Cardiac fibroblast (primary cell): Measurements from ENCODE around the gene MRPL24.

Experiments
- DNase-seq, 2 donors: peaks; one replicate each; pipeline versions ENCODE4 v3.0.0 to v3.0.0-alpha.2; 2010; ENCODE audit warnings: low read depth in 2 of 2
- H3K4me3 ChIP-seq, 2 donors: replicated peaks in 1 of 2; 1 replicate in 1 of 2; 2 replicates in 1 of 2; pipeline ENCODE4 v1.5.1; 2011; ENCODE audit warnings: low read depth in 2 of 2, low read length in 2 of 2, mild to moderate bottlenecking in 2 of 2, moderate library complexity in 1 of 2
- TF ChIP-seq, protein P1 (sequence below): IDR thresholded peaks from one replicate; pipeline ENCODE4 v1.5.1; 2011; ENCODE audit warnings: low read depth, mild to moderate bottlenecking, low read length, inconsistent platforms

MRPL24 gene

DNA sequence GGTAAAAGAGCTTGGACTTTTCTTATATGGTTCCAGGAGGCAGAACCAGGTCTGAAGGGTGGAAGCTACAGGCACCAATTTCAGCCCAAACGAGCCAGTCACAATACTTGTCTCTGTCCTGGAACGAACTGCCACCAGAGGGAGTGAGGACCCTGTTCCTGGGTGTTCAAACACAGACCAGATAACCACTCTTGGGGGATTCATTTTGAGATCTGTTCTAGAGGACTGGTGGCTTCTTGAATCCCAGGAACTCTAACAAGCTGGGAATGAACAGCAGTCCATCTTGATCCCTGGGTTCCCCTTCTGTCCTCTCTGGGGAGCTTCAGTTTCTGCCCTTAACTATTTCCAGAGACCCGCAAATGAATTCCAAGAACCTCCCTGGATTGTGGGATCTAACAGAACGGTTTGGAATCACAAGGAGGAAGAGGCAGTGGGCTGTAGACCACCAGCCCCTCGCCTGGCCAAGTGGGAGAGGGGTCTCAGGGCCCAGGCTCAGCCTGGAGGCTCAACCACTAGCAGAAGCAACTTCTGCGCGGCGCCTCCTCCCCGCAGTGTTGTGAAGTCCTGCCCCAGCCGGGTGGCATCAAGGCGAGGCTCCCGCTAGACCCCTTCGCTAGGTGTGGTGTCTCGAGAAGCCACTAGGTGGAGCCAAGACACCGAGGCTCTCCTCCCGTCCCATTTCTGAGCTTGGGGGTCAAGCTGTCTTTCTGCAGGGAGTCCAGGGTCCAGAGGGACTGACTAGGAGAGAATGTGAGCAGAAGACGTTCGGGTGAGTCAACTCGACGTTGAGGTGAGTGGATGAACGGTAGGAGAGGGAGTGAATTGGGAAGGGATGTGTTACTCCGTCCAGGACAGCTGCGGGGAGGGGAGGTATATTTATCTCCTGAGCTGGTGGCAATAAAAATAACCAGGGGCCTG lies 51.6 kb downstream of the MRPL24 start:
- TF ChIP-seq, protein P1, sequence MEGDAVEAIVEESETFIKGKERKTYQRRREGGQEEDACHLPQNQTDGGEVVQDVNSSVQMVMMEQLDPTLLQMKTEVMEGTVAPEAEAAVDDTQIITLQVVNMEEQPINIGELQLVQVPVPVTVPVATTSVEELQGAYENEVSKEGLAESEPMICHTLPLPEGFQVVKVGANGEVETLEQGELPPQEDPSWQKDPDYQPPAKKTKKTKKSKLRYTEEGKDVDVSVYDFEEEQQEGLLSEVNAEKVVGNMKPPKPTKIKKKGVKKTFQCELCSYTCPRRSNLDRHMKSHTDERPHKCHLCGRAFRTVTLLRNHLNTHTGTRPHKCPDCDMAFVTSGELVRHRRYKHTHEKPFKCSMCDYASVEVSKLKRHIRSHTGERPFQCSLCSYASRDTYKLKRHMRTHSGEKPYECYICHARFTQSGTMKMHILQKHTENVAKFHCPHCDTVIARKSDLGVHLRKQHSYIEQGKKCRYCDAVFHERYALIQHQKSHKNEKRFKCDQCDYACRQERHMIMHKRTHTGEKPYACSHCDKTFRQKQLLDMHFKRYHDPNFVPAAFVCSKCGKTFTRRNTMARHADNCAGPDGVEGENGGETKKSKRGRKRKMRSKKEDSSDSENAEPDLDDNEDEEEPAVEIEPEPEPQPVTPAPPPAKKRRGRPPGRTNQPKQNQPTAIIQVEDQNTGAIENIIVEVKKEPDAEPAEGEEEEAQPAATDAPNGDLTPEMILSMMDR: peak; percentile 95
- H3K4me3 ChIP-seq: peak overlapping the region in 1 of 2 donors; percentile 21
- peak; percentile 81 to 88 for DNase-seq
